Fibroblast of the conjunctiva (primary cell): Measurements from ENCODE around the gene LGALS9C.
"Not testable (repeated sequence)": the region's sequence is repeated elsewhere in the genome, so short reads cannot be mapped to it uniquely, and the experiment has no call there.

Source experiments
- DNase-seq: peaks from one replicate; pipeline ENCODE4 v3.0.0-alpha.2; 2010; ENCODE audit warnings: low read depth

LGALS9C gene

DNA sequence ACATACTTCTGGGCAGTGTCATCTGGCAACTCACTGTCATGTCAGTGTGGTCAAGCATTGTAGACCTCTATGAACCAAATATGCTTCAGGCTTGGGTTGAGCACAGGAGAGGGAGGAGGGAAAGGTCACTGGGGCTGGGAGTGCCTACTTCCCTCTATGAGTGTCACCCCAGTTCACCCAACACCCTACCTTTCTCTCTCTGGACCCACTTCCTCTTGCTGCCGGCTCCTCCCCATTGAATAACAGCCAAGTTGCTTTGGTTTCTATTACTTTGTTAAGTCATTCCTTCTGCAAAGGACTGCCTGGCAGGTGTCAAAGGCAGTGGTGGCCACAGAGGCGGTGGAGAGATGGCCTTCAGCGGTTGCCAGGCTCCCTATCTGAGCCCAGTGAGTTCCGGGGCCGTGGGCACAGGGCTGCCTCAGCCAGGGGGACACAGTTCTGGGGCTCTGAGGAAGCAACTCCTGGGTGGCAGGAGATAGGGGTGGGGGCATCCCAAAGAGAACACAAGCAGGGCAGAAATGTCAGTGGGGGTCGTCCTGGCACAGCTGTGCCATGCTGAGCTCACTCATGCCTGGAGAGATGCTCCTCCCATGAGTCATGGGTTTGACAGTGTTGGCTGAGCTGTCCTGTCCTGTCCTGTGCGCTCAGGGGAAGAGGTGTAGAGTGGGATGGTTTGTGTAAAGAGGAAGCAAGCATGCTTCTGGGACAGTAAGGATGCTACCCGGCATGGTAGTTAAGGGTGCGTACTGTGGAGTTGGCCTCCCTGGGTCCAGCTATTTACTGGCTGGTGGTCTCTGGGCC is at the start of gene LGALS9C:
Gene LGALS9C (plus strand): TSS at position 282 of the 801 bp plus-strand sequence. CDS start 66 bp downstream, at position 348.
- DNase-seq = not testable (repeated sequence)

- not testable (repeated sequence) for DNase-seq
Measured at GRCh38 chr17:18432206-18432605, 44.4 kb upstream of the LGALS9C start.

DNA sequence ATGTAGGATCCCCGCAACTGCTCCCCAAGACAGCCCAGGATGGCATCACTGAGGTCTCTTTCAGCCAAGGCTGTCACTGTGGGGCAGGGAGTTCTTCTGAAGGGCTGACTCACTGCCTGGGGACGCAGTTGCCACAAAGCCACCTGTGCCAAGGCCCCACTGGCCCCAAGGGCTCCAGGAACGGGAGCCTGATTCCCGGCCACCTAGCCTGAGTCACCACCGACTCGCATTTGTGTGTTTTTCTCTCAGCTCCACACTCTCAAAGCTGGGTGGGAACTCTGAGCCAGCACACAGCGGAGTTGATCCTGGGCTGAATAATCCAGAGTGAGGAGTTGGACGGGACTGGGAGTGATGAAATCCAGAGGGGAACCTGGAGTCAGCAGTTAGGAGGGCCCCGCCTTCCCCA is 37.1 kb upstream of the LGALS9C start:
- DNase-seq = not testable (repeated sequence)

DNA sequence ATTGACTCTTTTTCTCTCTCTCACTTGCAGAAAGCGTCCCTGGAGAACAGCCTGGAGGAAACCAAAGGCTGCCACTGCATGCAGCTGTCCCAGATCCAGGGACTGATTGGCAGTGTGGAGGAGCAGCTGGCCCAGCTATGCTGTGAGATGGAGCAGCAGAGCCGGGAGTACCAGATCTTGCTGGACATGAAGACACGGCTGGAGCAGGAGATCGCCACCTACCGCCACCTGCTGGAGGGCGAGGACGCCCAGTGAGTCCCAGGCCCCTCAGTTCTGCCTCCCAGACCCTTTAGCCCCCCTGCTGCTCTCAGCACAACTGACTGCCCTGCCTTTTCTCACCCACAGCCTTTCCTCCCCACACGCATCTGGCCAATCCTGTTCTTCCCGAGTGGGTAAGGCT is 34.5 kb upstream of the LGALS9C start:
- DNase-seq = not testable (repeated sequence)

DNA sequence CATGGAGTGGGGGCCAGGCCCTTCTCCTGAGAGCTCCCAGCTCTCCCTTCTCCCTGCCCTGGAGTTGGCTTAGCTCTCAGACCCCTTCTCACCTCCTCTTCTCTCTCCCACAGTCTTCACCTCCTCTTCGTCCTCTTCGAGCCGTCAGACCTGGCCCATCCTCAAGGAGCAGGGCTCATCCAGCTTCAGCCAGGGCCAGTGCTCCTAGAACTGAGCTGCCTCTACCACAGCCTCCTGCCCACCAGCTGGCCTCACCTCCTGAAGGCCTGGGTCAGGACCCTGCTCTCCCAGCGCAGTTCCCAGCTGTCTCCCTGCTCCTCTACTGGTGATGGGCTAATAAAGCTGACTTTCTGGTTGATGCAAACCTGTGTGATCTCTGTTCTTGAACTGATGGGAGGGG is 34.1 kb upstream of the LGALS9C start:
- not testable (repeated sequence) for DNase-seq

DNA sequence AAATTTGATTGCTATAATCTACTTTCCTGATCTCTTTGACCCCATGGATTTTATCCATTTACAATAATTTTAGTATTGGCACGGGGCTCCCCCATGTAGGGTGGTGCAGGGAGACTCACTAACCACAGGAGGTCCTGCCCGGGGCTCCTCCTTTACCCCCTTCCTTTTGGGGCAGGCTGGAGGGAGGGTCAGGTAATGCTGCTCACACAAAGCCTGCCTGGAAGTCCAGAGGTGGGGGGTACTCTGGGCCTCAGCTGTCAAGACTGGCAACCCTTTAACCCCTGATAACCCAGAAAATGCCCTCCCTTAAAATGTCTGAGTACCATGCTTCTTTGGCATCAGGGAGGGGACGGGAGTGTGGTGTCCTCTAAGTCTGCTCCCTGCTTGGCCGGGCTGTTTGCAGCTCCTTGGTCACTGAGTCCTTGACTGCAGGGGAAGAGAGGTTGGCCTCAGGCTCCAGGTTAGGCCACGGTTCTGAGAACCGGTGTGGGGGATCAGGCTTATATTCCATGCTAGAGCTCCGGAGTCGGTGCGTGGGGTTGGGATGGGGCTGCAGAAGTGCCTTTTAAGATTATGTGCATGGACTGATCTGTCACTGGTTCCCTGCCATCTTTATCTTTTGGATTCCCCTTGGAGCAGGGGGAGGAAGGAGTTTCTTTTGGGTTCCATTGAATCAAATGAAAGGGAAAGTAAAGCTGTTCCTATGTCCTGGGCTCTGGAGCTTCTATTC is 28.9 kb upstream of the LGALS9C start:
- not testable (repeated sequence) for DNase-seq

- not testable (repeated sequence) for DNase-seq
Measured at GRCh38 chr17:18448311-18448710, 28.3 kb upstream of the LGALS9C start.

GRCh38 chr17:18449833-18450232 is 26.8 kb upstream of the LGALS9C start:
- not testable (repeated sequence) for DNase-seq

DNA sequence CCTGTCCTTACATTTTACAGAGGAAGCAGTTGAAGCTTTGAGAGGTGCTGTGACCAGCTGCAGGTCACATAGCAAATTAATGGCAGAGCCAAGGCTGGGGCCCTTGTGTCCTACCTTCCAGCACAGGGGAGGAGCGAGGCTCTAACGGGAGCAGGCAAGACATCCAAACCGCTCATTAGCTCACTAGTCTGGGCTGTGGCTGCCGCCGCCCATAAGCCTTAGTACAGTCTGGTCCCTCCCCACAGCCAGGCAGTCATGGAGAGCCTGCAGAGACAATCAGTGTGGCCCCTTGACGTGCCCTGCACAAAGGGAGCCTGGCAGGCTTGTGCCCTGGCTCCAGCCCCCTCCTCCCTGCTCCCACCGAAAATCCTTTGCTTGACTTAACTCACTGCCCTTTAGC is 25.6 kb upstream of the LGALS9C start:
- not testable (repeated sequence) for DNase-seq

DNA sequence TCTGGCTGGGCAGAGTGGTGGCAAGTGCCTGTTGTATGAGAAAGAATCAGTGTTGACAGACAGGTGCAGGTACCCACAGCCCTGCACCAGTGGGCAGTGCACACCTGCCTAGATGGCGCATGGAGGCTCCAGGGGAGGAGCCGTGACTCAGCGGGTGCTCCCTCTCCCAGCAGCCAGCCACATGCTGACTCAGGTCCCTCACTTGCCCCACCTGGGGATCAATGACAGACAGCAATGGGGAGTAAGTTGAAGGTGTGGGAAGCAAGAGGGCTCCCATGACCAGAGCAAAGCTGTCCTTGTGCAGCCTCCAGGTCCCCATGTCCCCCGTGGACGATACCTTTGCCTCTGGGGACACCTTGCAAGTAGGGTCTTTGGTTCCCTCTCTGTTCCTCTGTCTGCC is 24.6 kb upstream of the LGALS9C start:
- DNase-seq = not testable (repeated sequence)

GRCh38 chr17:18459035-18459434 is 17.6 kb upstream of the LGALS9C start:
- not testable (repeated sequence) for DNase-seq

DNA sequence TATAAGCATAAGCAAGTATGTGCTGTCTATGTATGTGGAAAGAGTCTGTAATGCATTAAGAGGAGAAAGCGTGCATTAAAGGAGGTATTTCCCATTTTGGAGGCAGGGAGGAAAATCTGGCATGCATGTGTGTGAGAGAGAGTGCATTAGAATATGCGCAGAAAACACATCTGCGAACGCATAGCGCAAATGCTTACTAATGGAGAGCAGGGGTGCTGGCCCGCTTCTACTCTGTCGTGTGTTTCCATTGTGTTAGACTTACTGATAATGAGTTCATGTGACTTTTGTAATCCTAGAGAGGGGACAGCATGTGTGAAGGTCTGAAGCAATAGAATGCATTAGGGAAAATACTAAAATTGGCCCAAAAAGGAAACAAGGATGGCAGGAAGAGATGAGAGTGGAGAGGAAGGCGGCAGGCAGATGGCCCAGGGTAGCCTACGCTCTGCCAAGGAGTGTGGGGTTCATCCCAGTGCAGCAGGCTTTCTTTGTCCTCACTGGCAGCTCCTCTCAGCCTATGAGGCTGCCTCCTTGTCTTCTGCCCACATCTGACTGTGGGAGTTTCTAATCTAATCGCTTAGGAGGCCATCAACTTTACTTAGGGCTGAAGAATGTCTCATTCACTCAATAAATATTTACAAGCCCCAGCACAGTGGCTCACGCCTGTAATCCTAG is 12.6 kb upstream of the LGALS9C start:
- DNase-seq = not testable (repeated sequence)

- DNase-seq = not testable (repeated sequence)
Measured at GRCh38 chr17:18466250-18466983, 10.2 kb upstream of the LGALS9C start.

DNA sequence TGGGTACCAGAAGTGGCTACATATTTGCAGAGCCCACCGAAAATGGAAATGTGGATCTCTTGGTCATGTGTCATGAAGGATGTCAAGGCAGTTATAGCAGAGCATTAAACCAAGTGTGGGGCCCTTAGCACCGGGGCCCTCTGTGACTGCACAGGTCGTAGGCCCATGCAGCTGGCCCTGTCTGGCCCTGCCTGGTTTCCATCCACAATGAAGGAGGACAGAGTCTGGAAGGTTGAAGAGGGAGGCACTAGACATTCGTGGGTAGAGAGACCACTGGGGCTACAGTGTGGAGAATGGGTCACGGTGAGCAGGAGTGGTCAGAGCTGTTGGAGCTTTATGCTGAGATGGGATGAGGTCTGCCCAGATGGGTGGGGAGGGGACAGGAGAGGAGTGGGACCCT is 9.6 kb upstream of the LGALS9C start:
- DNase-seq = not testable (repeated sequence)

DNA sequence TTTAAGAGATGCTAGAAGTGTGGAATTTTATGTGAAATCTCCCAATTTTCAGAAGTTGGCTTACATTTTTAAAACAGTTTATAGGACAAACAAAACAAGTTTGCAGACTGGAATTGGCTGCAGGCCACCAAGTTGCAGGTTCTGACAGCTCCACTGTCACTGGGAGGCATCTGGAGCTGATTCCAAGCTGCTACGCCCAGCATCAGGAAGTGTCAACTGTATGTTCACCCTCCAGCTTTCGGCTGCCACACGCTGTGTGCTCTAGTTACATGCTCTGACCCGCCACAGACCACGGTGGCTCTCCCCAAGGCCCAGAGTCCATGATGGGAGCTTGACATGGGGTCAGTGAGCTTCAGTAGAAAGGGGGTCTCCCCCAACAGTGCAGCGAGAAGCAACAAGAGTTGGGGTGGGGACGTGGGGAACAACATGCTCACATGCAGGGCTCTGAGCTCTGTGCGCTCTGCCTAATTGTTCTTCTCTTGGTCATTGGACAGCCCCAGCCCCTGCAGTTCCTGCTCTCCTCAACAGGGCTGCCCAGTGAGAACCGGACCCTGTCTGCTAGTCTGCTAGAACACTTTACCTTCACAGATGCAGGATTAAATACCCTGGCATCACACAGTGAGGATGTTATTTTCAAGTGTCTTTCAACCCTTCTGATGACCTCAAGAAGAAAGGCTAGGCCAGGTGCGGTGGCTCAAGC is 8.0 kb upstream of the LGALS9C start:
- not testable (repeated sequence) for DNase-seq

- not testable (repeated sequence) for DNase-seq
Measured at GRCh38 chr17:18469837-18470236, 6.8 kb upstream of the LGALS9C start.

- DNase-seq = not testable (repeated sequence)
Measured at GRCh38 chr17:18470345-18470930, 6.2 kb upstream of the LGALS9C start.

DNA sequence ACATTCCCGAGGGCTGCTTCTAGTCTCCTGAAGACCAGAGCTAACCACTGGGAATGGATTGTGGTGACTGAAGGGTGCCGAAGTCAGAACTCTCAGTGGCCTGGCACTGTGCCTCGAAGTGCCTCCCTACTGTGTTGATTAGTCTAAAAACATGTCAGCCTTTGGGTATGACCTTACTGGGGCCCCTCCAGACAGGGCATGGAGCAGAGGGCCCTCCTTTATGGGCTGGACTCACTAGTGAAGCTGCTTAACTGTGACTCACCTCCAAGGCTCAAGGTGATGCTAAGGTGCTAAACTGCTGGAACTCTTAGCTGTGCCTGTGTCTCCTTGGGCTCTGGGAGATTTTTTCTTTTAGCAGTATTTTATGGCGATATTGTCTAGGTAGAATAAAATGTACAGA is 2.6 kb upstream of the LGALS9C start:
- DNase-seq = not testable (repeated sequence)

DNA sequence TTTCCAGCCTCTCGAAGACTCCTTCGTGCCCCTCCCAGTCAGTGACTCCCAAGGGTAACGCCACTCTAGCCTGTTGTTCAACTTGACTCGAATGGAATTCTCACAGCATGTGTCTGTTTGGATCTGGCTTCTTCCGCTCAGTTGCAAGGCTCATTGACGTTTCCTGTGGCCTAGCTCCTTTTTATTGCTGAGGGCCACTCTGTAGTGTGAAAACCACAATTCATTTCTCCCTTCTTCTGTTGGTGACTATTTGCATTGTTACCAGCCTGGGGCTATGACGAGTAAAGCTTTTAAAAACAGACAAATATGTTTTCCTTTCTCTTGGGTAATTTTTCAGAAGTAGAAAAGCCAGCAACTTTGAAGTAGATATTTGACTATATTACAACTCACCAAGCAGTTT is 1.8 kb upstream of the LGALS9C start:
- DNase-seq = not testable (repeated sequence)

DNA sequence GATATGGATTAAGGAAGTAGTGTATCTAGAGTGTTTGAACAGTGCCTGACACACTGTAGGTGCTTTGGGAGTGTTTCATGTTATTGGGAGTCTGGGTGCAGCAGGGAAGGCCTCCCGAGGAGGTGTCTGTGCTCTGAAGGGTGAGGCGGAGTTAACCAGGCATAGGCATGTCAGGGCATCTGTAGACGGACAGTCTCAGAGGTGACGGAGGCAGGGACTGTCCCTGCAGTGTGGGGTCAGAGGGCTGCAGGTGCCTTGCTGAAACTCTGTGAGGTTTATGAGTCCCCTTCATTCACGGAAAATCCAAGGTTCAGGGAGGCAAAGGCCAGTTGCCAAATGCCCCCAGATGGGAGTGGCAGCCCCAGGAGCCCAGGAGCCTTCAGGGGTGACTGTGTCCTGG is 778 bp downstream of the LGALS9C start:
- DNase-seq = not testable (repeated sequence)

- not testable (repeated sequence) for DNase-seq
Measured at GRCh38 chr17:18478362-18478761, 1.8 kb downstream of the LGALS9C start.
